PC-9 (cell line): Measurements from ENCODE around the gene SYNJ1.

ENCODE experiments used
- EZH2 ChIP-seq: fragments of 200-600 bp; sonication (generic); IDR thresholded peaks from 2 replicates; pipeline ENCODE4 v1.8.0; 2017; ENCODE audit warnings: antibody characterized with exemption, low read depth
- TF ChIP-seq, protein P1 (sequence below): fragments of 200-600 bp; sonication (generic); conservative IDR thresholded peaks from 2 replicates; pipeline ENCODE4 v1.6.1; 2017; ENCODE audit warnings: mixed run types, antibody characterized with exemption, mild to moderate bottlenecking, moderate library complexity

DNA sequence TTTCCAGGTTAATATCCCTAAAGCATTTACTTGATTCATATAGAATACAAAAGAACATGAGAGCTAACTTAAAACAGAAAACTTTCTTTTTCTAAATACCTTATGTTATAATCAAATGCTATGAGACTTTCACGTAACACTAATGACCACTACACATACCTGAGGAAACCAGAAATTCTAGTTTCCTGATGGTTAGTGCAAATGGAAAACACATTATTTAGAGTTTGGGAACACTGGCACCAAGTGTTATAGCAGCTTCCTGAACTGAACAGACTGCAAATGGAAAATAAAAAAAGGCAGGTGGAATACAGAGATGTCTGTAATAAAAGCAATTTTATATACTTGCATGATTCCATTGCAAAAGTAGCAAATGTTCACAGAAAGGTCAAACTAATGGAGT lies 28.3 kb upstream of the SYNJ1 start:
- TF ChIP-seq, protein P1, sequence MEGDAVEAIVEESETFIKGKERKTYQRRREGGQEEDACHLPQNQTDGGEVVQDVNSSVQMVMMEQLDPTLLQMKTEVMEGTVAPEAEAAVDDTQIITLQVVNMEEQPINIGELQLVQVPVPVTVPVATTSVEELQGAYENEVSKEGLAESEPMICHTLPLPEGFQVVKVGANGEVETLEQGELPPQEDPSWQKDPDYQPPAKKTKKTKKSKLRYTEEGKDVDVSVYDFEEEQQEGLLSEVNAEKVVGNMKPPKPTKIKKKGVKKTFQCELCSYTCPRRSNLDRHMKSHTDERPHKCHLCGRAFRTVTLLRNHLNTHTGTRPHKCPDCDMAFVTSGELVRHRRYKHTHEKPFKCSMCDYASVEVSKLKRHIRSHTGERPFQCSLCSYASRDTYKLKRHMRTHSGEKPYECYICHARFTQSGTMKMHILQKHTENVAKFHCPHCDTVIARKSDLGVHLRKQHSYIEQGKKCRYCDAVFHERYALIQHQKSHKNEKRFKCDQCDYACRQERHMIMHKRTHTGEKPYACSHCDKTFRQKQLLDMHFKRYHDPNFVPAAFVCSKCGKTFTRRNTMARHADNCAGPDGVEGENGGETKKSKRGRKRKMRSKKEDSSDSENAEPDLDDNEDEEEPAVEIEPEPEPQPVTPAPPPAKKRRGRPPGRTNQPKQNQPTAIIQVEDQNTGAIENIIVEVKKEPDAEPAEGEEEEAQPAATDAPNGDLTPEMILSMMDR, result no peak
- TF ChIP-seq EZH2, result no peak
